NCI-H526 treated with DMSO at 0.1 percent for 48 hours (cell line): ENCODE data around the gene EXOSC1.
"Not testable (repeated sequence)": the region's sequence is repeated elsewhere in the genome, so short reads cannot be mapped to it uniquely, and the experiment has no call there.

ENCODE experiments used
- DNase-seq: peaks from one replicate; lab custom pipeline; 2025; lab: John Stamatoyannopoulos, UW

Gene EXOSC1

DNA sequence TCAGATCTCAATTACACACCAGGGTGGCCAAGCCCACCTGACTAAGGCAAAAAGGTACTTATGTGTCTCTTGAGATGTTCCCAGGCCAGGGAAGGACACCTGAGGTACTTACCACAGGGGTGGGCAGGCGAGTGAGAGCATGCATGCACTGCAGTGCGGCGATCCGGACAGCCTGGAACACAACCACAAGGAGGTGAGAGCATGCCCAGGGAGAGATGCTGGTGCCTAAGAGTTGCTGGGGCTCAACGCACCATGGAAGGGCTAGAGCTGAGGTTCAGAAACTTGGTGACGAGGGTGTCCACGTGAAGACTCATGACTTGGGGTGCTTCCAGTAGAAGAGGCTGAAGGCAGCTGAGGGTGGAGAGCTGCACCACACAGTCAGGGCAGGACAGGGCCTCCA lies 13.3 kb upstream of the EXOSC1 start:
- no peak for DNase-seq

DNA sequence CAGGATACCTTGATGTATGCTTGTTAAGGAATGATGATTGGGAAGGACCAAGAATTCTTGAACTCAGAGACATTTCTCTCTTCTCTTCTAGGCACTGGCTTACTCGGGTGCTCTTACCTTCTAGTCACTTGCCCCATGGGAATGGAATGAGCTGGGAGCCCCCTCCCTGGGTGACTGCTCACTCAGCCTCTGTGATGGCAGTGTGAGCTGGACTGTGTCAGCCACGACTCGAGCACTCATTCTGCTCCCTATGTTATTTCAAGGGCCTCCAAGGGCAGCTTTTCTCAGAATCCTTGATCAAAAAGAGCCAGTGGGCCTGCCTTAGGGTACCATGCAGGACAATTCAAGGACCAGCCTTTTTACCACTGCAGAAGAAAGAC lies 10.9 kb upstream of the EXOSC1 start:
- DNase-seq: no peak

DNA sequence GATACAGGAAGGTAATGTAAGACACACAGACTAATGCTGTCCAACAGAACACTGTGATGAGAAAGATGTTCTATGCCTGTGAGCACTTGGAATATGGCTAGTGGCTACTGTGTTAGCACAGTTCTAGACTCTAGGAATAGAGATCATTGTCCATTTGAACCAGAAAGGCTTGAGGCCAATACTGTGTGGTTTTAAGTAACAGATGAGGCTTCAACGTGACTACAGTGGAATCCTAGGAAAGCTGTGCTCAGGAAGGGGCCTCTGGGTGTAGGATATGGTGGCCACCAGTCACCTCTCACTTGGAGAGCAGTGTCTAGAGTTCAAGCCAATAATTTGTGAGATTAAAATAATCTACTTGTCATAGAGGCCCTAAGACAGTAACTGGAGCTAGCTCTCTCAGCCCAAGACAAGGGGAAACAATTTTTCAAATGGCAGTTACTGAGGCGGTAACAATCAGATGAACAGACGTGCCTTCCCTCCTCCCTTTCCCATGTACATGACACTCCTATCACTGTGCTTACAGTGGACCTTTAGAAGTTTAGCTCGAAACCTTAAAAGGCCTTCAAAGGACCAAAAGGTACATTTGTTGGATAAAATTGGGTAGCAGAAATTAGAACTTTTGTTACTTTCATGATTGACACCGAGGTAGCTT lies 10.4 kb upstream of the EXOSC1 start:
- DNase-seq: no peak

DNA sequence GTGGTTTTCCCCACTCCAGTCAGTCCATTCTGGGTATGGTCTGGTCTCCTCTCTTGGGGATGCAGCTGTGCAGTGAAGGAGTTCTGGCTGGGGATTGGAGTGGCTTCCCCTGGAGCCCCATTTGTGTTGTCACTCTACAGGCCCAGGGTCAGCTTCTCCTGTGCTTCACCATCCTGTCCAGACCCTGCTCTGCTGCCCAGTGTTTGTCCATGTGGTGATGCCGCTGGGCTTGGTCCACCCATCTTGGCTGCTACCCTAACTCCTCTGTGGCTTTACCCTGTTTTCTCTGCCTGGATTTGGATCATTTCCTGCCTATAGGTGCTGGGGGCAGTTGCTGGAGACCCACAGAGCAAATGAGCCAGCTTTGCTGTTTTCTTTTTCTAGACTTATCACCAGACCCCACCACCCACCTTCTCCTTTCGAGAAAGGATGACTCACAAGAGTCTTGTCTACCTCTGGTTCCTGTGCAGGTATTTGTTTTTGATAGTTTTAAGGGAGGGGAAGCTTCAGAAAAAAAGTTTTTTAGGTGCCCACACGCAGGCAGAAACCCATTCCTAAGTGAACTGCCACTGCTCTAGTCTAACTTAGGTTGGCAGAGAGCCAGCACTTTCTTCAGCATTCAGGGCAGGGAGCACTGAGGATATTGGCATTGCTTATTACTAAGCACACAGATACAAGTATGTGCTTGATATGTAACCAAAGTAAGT lies 8.7 kb upstream of the EXOSC1 start:
- no peak for DNase-seq

DNA sequence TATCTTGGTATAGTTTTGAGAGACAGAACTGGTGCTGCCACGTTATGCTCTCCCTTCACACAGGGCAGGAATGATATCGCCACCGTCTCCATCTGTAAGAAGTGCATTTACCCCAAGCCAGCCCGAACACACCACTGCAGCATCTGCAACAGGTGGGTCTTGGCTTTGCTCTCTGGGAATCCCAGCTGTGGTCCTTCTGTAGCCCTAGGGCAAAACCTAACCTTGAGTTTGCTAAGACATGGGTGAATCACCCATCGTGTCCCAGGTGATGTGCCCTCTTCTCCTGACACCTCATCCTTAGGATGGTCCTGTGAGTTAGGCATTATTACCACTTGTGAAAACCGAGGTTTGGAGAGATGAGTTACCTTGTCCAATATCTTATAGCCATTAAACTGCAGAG lies 6.5 kb upstream of the EXOSC1 start:
- no peak for DNase-seq

DNA sequence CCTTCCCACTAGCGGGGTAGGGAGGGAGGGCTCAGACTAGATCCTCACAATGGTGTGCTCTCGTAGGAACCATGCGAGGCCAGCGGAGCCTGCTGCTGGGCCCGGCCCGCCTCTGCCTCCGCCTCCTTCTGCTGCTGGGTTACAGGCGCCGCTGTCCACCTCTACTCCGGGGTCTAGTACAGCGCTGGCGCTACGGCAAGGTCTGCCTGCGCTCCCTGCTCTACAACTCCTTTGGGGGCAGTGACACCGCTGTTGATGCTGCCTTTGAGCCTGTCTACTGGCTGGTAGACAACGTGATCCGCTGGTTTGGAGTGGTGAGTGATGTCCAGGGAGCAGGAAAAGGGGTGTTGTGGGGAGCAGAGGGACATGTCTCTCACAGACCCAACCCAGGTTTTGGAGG lies 5.8 kb upstream of the EXOSC1 start:
- DNase-seq: no peak

DNA sequence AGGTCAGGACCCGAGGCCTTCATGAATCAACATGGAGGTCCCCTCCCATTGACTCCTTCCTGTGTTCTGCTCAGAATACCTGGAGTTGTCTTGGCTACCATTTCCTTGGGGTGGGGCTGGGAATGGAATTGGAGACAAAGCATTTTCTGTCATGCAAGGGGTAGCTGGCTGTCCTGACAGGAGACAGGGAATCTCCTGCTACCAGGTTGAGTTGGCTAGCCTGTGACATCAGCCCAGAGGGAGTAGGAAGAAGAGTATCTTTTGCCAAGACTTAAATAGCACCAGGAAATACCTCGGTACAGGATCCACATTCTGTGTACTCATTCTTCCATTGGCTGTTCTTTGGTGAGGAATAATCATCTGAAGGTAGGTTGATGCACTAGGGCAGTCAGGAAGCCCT lies 5.0 kb upstream of the EXOSC1 start:
- DNase-seq: no peak

DNA sequence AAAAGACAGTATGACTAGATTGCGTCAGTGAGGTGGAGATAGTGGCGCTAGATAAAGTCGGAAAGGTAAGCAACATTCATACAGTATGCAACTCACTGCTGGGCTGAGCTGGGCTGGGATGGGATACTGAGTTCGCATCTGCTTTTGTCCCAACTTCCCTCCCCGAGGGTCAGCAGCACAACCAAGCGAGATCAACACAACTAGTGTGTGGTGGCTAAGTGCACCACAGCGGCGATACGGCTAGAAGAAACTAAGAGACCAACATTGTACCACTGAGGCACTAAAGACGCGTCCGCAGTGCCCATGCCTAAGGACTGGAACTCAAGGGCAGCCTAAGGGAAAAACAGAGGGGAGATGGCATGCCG lies 467 bp downstream of the EXOSC1 start:
- DNase-seq: no peak

DNA sequence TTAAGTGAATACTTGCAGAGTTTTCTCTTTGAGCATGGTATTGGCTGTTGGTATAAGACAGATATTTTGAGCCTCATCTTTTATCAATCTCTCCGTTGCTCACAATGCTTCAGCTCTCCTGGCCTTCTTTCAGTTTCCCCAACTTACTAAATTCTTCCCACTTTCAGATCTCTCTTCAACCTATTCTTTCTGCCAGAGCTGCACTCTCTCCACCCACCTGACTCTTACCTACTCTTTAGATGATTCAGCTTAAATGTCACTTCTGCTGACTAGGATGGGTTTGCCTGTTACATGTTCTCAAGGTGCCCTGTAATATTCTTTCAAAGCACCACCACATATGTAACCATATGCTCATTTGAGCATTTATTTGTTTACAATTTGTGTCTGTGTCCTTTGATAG lies 1.6 kb downstream of the EXOSC1 start:
- DNase-seq: no peak

DNA sequence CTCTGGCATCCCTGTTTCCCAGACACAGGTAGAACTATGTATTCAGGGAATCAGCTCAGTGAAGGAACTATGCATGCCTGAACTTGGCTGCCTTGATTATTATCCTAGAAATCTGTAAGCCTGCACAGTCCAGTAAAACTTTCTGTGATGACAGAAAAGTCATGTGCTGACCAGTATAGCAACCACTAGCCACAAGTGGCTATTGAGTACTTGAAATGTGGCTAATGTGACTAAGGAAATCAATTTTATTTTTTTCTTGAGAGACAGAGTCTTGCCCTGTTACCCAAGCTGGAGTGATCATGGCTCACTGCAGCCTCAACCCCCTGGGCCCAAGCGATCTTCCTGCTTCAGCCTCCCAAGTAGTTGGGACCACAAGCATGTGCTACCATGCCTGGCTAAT lies 3.5 kb downstream of the EXOSC1 start:
- no peak for DNase-seq

DNA sequence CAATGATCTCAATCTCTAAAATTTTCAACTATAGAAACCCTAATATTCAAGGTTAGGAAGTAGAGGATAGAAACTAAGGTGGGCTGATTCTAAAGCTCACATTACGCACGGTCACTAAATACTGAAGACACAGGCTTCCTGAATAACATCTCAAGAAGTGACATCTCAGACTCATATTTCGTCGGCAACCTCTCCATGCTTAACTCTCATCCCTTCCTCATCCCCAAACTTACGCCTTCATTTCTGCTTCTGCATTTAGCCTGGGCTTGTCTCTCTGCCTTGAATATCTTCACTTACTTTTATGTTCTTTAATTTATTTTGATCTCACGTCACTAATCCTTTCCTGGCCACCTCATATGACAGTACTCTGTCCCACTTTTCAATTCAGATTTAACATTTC lies 10.6 kb downstream of the EXOSC1 start:
- no peak for DNase-seq

DNA sequence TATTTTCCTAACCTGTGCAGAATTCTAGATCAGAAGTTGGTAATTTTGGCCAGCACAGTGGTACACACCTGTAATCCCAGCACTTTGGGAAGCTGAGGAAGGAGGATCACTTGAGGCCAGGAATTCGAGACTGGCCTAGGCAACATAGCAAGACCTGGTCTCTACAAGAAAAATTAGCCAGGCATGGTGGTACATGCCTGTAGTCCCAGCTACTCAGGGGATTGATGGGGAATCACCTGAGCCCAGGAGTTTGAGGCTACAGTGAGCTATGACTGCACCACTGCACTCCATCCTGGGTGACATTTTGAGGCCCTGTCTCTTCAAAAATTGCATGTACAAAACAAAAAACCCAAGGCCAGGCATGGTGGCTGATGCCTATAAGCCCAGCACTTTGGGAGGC lies 11.2 kb downstream of the EXOSC1 start:
- no peak for DNase-seq

DNA sequence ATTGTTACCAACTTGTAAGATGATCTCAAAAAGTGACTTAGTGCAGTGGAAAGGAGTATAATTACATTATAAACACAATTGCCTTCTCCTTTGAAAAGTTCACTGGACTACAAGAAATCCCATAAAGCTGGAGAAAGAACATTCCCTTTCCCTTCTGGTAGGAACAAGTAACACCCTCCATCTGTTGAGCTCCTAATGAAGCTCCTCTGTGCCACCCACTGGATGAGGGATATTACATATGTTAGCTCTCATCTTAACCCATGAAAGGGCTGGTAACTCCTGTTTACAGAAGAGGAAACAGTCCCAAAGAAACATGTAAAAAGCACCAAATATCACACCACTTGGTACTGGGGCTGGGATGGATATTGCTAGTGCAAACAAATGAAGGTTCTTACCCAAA lies 11.8 kb downstream of the EXOSC1 start:
- no peak for DNase-seq

DNA sequence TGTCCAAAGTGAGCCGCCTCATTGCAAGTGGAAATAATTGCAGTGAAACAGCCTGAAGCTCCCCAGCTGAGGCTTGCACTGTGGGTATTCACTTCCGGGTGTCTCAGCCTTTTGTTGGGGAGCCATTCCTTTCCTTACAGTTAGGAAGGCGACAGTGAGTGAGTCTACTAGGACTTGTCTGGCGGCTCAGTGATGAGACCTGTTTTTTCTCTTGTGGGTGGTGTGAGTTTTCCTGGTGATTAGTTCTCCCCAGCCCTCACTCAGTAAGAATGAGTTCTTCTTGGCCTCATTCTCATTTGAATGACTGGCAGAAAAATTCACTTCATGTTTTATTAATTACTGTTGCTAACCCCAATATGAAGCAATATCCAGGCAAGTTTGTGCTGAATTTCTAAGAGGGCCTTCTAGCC lies 17.2 kb downstream of the EXOSC1 start:
- no peak for DNase-seq

DNA sequence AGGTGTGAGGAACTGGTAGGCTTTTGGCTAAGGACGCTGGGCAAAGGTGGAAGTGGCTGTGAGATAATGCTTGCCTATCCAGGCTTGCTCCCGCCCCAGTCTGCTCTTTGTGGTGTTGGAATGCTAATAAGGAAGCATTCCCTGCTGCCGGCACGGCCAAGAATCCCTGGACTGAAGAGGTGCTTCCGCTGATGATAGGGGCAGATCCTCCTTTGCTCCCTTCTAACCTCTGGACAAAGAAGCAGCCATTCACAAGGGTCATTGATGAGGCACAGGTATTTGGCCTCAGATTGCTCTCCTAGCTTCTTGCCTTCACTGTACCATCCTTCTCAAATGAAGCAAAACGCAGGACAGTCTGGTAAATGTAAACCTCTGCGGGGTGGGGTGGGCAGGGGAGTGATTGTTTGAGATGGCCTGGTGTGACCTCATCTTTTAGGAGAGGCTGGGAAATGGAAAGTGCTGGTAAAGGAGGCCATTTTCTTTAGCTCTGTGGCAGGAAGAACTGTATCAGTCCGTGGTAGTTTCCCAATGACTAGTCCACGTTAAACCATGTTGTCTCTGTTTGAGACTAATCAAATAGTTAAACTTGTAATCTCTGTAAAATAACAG lies 18.1 kb downstream of the EXOSC1 start:
- DNase-seq: no peak

DNA sequence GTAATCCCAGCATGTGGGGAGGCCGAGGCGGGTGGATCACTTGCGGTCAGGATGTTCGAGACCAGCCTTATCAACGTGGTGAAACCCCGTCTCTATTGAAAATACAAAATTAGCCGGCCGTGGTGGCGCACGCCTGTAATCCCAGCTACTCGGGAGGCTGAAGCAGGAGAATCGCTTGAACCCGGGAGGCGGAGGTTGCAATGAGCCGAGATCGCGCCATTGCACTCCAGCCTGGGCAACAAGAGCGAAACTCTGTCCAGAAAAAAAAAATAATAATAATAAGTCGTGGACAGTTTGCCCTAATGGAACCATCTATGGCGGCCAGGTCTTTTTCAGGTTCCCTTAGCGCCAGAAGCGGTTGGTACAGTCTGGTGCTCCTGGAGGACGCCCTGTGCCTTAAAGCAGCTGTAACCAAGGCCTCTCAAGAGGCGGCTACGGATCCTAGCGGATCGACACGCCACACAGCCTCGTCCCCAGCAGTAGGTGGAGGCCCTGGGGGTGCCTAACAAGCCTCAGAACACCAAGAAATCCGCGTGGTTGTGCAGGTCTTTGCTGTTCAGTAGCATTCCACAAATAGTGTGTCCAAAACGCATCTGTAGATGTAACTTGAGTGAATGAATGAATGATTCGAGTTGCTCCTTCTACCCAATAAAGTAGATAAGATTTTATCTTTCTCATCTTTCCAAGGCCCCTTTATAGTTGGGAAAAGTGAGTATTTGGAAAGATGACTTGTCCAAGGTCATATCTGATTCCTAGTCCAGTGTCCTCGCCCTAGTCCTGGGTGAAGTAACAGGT lies 18.8 kb downstream of the EXOSC1 start:
- no peak for DNase-seq

DNA sequence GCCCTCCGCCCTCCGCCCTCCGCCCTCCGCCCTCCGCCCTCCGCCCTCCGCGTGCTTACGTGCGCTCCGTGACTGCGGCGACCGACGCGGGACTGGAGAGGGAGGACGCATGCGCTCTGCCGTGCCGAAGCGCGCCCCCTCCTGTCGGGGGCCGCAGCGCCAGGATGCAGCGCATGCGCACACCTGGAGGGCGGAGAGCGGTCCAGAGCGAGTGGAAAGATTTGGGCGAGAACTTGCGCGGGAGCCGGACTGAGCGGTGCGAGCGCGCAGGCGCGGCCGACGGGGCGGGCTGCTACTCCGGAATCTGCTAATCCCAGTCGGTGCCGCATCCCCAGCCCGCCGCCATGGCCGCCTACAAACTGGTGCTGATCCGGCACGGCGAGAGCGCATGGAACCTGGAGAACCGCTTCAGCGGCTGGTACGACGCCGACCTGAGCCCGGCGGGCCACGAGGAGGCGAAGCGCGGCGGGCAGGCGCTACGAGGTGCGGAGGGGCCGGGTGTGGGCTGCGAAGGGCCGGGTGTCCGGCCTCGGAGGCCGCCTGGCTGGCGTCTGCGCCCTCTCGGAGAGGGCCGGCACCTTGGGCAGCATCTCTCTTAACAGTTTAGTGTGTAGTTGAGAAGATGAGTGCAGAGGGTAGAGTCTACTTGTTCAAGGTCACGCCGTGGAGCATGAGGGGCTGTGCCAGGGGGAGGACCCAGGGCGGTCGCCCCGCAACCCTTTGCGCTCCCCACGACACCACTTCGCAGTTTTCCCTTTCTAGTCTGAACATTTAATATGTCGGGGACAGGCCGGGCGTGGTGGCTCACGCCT lies 19.6 kb downstream of the EXOSC1 start, which contains the start of gene PGAM1:
Gene PGAM1 (plus strand): TSS at position 228 of the 812 bp plus-strand sequence. CDS start 117 bp downstream, at position 345.
- DNase-seq: peak; percentile 87

DNA sequence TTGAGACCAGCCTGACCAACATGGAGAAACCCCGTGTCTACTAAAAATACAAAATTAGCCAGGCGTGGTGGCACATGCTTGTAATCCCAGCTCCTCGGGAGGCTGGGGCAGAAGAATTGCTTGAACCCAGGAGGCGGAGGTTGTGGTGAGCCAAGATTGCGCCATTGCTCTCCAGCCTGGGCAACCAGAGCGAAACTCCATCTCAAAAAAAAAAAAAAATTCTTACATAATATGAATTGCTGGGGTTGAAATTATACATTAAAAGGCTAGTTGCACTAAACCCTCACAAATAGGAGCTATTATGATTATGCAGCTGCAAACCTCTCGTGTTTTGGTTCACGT lies 22.1 kb downstream of the EXOSC1 start:
- DNase-seq: not testable (repeated sequence)

DNA sequence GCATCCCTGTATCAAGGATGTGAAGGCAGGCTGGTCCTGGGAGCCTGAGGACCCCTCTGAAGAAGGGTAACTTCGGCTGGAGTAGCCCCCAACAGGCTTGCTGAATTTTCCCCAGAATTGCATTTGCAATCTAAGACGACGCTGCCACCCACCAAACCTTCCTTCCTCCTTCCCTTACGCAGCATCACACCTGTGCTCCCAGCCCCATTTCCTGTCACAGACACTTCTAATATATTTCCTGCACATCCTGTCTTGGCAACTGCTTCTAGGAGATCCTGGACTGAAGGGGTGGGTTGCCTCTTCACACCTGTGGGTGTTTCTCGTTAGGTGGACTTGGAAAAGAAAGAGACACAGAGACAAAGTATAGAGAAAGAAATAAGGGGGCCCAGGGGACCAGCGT lies 29.2 kb downstream of the EXOSC1 start:
- no peak for DNase-seq

DNA sequence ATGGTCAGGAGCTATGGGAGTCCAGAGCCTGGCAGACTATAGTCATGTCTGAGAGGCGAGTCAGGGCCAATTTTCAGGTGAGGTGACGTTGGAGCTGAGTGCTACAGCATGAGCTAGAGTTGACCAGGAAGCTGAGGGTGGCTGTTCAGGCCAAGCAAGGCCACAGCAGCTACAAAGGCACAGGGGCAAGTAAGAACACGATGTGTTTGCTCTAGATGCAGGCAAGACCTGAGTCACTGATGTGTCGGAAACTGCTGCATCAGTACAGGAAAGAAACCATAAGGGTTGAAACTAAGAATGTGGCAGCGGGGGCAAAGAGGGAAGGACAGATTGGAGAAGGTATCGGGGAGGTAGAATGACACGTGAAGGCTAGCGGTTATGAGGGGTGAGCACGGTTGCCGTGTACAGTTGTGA lies 32.9 kb downstream of the EXOSC1 start:
- DNase-seq: no peak

DNA sequence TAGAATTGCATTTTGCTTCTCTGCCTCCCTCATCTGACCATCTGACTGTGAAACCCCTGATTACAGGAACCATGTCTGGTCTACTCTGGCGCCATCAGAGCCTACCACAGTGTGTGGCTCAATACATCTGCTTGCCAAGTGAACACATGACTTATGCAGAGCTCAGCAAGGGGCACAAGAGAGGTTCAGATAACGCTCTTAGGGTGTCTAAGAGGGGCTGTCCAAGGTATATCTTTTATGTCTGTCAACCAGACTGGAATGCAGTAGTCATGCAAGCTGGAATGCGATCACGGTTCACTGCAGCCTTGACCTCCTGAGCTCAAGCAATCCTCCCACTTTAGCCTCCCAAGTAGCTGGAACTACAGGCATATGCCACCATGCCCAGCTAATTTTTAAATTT lies 34.4 kb downstream of the EXOSC1 start:
- DNase-seq: no peak

DNA sequence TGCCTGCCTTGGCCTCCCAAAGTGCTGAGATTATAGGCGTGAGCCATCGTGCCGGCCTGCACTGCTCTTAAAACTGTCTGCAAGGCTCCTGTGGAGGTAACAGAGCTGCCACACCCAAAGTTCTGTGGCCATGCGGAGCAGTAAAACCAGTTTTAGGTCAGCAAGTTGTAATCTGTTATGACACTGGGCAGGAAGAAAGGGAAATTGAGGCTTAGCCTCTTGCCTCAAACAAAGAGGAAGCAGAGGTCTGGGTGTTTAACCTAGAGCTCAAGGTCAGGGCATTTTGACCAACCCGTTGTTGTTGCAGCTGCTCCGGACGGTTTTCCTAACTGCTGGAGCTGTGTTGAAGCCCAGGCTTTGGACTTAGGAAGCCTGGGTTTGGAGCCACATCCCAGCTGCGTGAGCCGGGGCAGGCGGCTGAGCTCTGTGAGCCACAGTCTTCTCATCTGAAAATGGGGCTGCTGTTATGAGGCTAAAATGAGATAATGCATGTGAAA lies 37.3 kb downstream of the EXOSC1 start:
- DNase-seq: no peak
